Right lobe of liver (tissue), 4 donors: ENCODE measurements around the gene RORB.

Experiments used
- CTCF ChIP-seq, 4 donors: fragments of 200-600 bp in 3 of 4; fragments of 450-650 bp in 1 of 4; IDR thresholded peaks; one replicate each; pipeline versions ENCODE4 v1.5.1 to v1.8.0; 2016 to 2022; ENCODE audit warnings: antibody characterized with exemption in 4 of 4, mild to moderate bottlenecking in 2 of 4
- POLR2A ChIP-seq: fragments of 450-650 bp; IDR thresholded peaks from one replicate; pipeline ENCODE4 v1.6.1; 2017; ENCODE audit warnings: antibody characterized with exemption, mild to moderate bottlenecking
- donor health status: DM: no; HTN: no; CAD: no.
- donor health status: DM: no; HTN: no; CAD: no.
- donor health status: DM: no; HTN: yes; CAD: no.

DNA sequence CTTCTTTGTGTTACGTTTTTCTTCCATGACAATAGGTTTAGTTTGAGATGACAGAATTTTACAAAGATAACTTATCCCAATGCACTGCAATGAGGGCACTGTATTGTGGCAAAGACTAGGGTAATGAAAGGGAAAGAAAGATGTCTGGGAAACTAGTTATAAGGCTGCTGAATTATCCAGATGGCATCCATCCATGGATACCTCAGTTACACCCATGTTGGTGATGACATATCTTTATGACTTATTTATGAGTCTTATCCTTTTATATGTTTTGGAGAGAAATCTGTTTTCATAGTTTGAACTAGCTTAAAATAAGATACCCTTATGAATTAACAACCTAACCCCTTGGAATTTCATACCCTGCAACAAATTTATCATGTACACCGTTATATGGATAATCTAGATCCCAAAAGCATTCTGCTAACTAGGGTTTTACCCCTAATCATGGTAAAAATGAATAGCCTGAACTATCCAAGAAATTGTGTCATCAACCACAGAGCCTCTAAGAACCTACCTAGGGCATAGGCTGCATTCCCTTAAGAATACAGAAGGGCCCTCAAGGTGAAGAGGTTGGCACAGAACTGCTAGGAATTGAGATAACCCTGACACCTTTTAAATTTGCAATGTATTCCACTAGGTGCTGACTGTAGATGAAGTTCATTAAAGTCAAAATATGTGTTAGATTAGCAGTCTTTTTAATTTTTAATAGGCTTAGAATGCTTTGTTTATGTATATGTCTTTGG lies 49.5 kb upstream of the RORB start:
- TF ChIP-seq CTCF (IDR thresholded peaks at IDR 0.05): no peak
- no peak for TF ChIP-seq POLR2A
